GM12878 (cell line): ENCODE measurements around the gene PRPS1. TPM values are rescaled to one million over a fixed set of nuclear protein-coding genes. Genes with fewer than 3 reads are reported as not detected.

Experiments
- ATAC-seq: fragments of 200-7000 bp; cut with Tn5 transposase; 3 replicates; pipeline ENCODE4 v1.9.1; 2020; ENCODE audit warnings: mild to moderate bottlenecking, moderate library complexity
- BruUV-seq: library from RNA; stranded (reverse); fragments of 400-500 nt; replicated peaks from 2 replicates; lab custom pipeline; 2021; lab: Mats Ljungman, UMichigan
- CTCF ChIA-PET: fragments of 300-600 bp; sonication (Branson Sonifier 250); formaldehyde crosslinking; extraction: SDS; loops from one replicate; lab custom pipeline; 2021; ENCODE audit warnings: inconsistent platforms; lab: Yijun Ruan, JAX
- POLR2A ChIA-PET: fragments of 350-600 bp; formaldehyde crosslinking; extraction: SDS; loops from one replicate; lab custom pipeline; 2021; ENCODE audit warnings: inconsistent platforms; lab: Charles Lee
- RAD21 ChIA-PET: fragments of 300-600 bp; sonication (Branson Sonifier 250); formaldehyde crosslinking; loops from one replicate; lab custom pipeline; 2023; ENCODE audit warnings: antibody characterized with exemption; ENCODE audit not compliant: unreplicated experiment; lab: Charles Lee
- SMC1A ChIA-PET: fragments of 300-600 bp; sonication (Branson Sonifier 250); formaldehyde crosslinking; loops from one replicate; lab custom pipeline; 2023; ENCODE audit not compliant: unreplicated experiment, uncharacterized antibody; lab: Charles Lee
- DNase-seq: peaks from one replicate; pipeline ENCODE4 v3.0.0-alpha.2; 2011; ENCODE audit warnings: low read depth, low spot score
- FAIRE-seq: peaks from 3 replicates; lab custom pipeline; 2011; peaks lifted over from hg19 to GRCh38; lab: Jason Lieb, UNC
- H2AFZ ChIP-seq: 2 replicates; pipeline ENCODE4 v1.6.0; 2011; ENCODE audit warnings: low read depth, low read length, control low read depth; ENCODE audit not compliant: control insufficient read depth
- H3K27ac ChIP-seq: 2 replicates; pipeline ENCODE4 v1.5.1; 2011; ENCODE audit warnings: control low read depth; ENCODE audit not compliant: control insufficient read depth, insufficient read depth
- H3K27me3 ChIP-seq, 2 experiments: replicated peaks in 1 of 2; 2 replicates each; pipeline versions ENCODE4 v1.6.0 to v1.6.1; 2011; ENCODE audit warnings: low read length in 1 of 2; ENCODE audit not compliant: control insufficient read depth in 2 of 2, insufficient read depth in 2 of 2
- H3K36me3 ChIP-seq, 2 experiments: 2 replicates each; pipeline ENCODE4 v1.5.1; 2011; ENCODE audit warnings: low read length in 1 of 2; ENCODE audit not compliant: control insufficient read depth in 2 of 2, insufficient read depth in 2 of 2
- H3K4me1 ChIP-seq: 2 replicates; pipeline ENCODE4 v1.6.1; 2011; ENCODE audit warnings: mild to moderate bottlenecking, low read length, moderate library complexity, mixed read lengths; ENCODE audit not compliant: control insufficient read depth, insufficient read depth
- H3K4me2 ChIP-seq: 2 replicates; pipeline ENCODE4 v1.6.0; 2011; ENCODE audit warnings: control low read depth; ENCODE audit not compliant: control insufficient read depth, insufficient read depth
- H3K4me3 ChIP-seq: fragments of 200-600 bp; sonication (generic); 2 replicates; pipeline ENCODE4 v1.5.1; 2016
- H3K79me2 ChIP-seq: 2 replicates; pipeline ENCODE4 v1.6.0; 2011; ENCODE audit warnings: low read length; ENCODE audit not compliant: control insufficient read depth, insufficient read depth
- H3K9ac ChIP-seq: 2 replicates; pipeline ENCODE4 v1.8.0; 2011; ENCODE audit warnings: low read length, control low read depth, mixed read lengths; ENCODE audit not compliant: control insufficient read depth, insufficient read depth
- H3K9me3 ChIP-seq: replicated peaks from 3 replicates; pipeline ENCODE4 v1.5.1; 2011; ENCODE audit warnings: mild to moderate bottlenecking, low read length; ENCODE audit not compliant: control insufficient read depth, insufficient read depth
- H4K20me1 ChIP-seq: 2 replicates; pipeline ENCODE4 v1.6.0; 2011; ENCODE audit not compliant: control insufficient read depth, insufficient read depth
- ATF7 ChIP-seq: fragments of 450-650 bp; IDR thresholded peaks from 2 replicates; pipeline ENCODE4 v1.6.1; 2016; ENCODE audit warnings: low read depth, mild to moderate bottlenecking
- CBX5 ChIP-seq: sonication (generic); IDR thresholded peaks from 2 replicates; pipeline ENCODE4 v1.6.1; 2016; ENCODE audit warnings: low read depth, moderate library complexity, mild to moderate bottlenecking, inconsistent platforms
- CHD4 ChIP-seq: fragments of 200-600 bp; sonication (generic); IDR thresholded peaks from 2 replicates; pipeline ENCODE4 v1.6.1; 2016; ENCODE audit warnings: mild to moderate bottlenecking
- CTCF ChIP-seq, 3 experiments: IDR thresholded peaks in 2 of 3; conservative IDR thresholded peaks in 1 of 3; 2 replicates each; pipeline ENCODE4 v1.5.1; 2011; ENCODE audit warnings: low read depth in 3 of 3, low read length in 3 of 3, mild to moderate bottlenecking in 3 of 3, control low read depth in 2 of 3, moderate library complexity in 2 of 3, inconsistent platforms in 1 of 3, mixed read lengths in 1 of 3; ENCODE audit not compliant: control insufficient read depth in 2 of 3, insufficient read depth in 1 of 3; ENCODE audit errors: extremely low read depth in 1 of 3
- E2F4 ChIP-seq: IDR thresholded peaks from 2 replicates; pipeline ENCODE4 v1.6.1; 2012; ENCODE audit warnings: low read depth, low read length, improper control_type of control experiment
- IRF3 ChIP-seq: fragments of 450-650 bp; IDR thresholded peaks from 2 replicates; pipeline ENCODE4 v1.6.1; 2014; ENCODE audit warnings: mild to moderate bottlenecking
- JUND ChIP-seq: IDR thresholded peaks from 2 replicates; pipeline ENCODE4 v1.6.1; 2012; ENCODE audit warnings: low read depth, mild to moderate bottlenecking, low read length, improper control_type of control experiment, moderate library complexity
- MXI1 ChIP-seq: fragments of 150-350 bp; IDR thresholded peaks from 2 replicates; pipeline ENCODE4 v1.6.1; 2011; ENCODE audit warnings: low read depth, mild to moderate bottlenecking, inconsistent platforms, low read length, improper control_type of control experiment
- NR2C2 ChIP-seq: IDR thresholded peaks from 2 replicates; pipeline ENCODE4 v1.6.1; 2011; ENCODE audit warnings: borderline replicate concordance, low read depth; ENCODE audit not compliant: control insufficient read depth, insufficient read length
- PRDM15 ChIP-seq: fragments of 450-650 bp; formaldehyde crosslinking; IDR thresholded peaks from 2 replicates; pipeline ENCODE4 v1.4.0; 2020; ENCODE audit warnings: mild to moderate bottlenecking, moderate library complexity
- WRNIP1 ChIP-seq: IDR thresholded peaks from 2 replicates; pipeline ENCODE4 v1.6.1; 2011; ENCODE audit warnings: low read depth, low read length, improper control_type of control experiment, borderline replicate concordance
- YBX1 ChIP-seq: fragments of 450-650 bp; IDR thresholded peaks from 2 replicates; pipeline ENCODE4 v1.6.1; 2016; ENCODE audit warnings: antibody characterized with exemption
- ZBTB33 ChIP-seq: fragments of 450-650 bp; IDR thresholded peaks from 2 replicates; pipeline ENCODE4 v1.6.1; 2017; ENCODE audit warnings: mild to moderate bottlenecking
- WGBS: methylation state at CpG from one replicate; pipeline ENCODE4 v1.1.6; 2016; ENCODE audit warnings: low lambda C conversion rate; ENCODE audit not compliant: insufficient replicate concordance, insufficient coverage; ENCODE audit errors: missing lambda C conversion rate; 5-methylcytosine and 5-hydroxymethylcytosine counted together
- in situ Hi-C: fragments of 300-500 bp; cut with MboI; formaldehyde crosslinking; loops from 9 replicates; pipeline ENCODE4 v1.14.3; 2018; ENCODE audit warnings: mixed read lengths
- intact Hi-C: fragments of 100-400 bp; cut with micrococcal nuclease; formaldehyde crosslinking; loops from one replicate; pipeline ENCODE4 v1.14.2; 2022; ENCODE audit not compliant: unreplicated experiment
- polyA plus RNA-seq, 11 experiments: library from polyadenylated mRNA; depleted of rRNA in 4 of 11; unstranded in 6 of 11; stranded (reverse) in 5 of 11; fragments of >200 nt; fragmentation: Nextera tagmentation in 4 of 11; fragmentation: Illumina TruSeq in 1 of 11; extraction: Ambion mirVana in 4 of 11; extraction: Trizol in 1 of 11; gene quantifications; 1 replicate in 1 of 11; 2 replicates in 10 of 11; pipeline versions ENCODE4 v1.2.1 to v1.2.3, GENCODE V29; 2011 to 2016; ENCODE audit warnings: inconsistent platforms in 2 of 11, missing spikeins in 2 of 11, low read depth in 1 of 11
- total RNA-seq, 4 experiments: library from RNA; depleted of rRNA in 3 of 4; stranded (reverse); fragments of >200 nt in 3 of 4; fragmentation: Illumina TruSeq in 1 of 4; extraction: Trizol in 1 of 4; gene quantifications; 2 replicates each; pipeline versions ENCODE4 v1.2.1 to v1.2.3, GENCODE V29; 2013 to 2021

The PRPS1 gene
- total and polyA plus RNA-seq, 10 of the 15 experiments (the other 5 are each of a cell fraction or from before 2014, with no cell fraction given): 26.5 to 86.5 (median 61.1) TPM

- ChIA-PET RAD21 (interaction anchor here (0.7 to 6.8 kb wide), 2 partner anchors 114 to 118 kb away, joined by 3 to 119 read pairs; partner anchors contain the start of genes NCBP2L and TSC22D3), SMC1A (interaction anchor here (1.2 to 15.8 kb wide), 2 partner anchors 10 to 115 kb away, joined by 4 to 149 read pairs; partner anchors contain the start of genes NCBP2L and TSC22D3), CTCF (interaction anchor here (1.2 to 15.9 kb wide), 3 partner anchors 10 to 231 kb away, joined by 5 to 289 read pairs (median 5); partner anchors contain the start of genes NCBP2L and TSC22D3), POLR2A (no interaction called here)
- FAIRE-seq: no peak
- in situ Hi-C loops (loop anchor here (5.0 to 10.0 kb wide), 2 partner anchors 114 to 232 kb away; partner anchors contain the start of genes NCBP2L and TSC22D3), intact Hi-C loops (no loop called here)
- Histone ChIP-seq H3K4me3 (no peak overlapping the region), H3K27me3 (no peaks in the 10 kb centered on the region), H4K20me1 (no peaks in the 10 kb centered on the region), H3K79me2 (no peaks in the 10 kb centered on the region), H3K36me3 (no peaks in the 10 kb centered on the region; a peak in 1 of 4 replicates), H3K4me2 (no peak overlapping the region), H3K27ac (no peak overlapping the region), H2AFZ (no peak overlapping the region), H3K9ac (no peak overlapping the region), H3K9me3 (no peaks in the 10 kb centered on the region), H3K4me1 (no peaks in the 10 kb centered on the region)
- ATAC-seq: no peak
- no TSS peak for BruUV-seq
- DNase-seq: no peak
- WGBS: 57% methylated on average over 5 of the region's 5 CpGs
- TF ChIP-seq CBX5 (no peak), IRF3 (no peak), ATF7 (no peak), WRNIP1 (no peak), CTCF (IDR thresholded peaks at IDR 0.05 in 2 of 3, conservative IDR thresholded peaks at IDR 0.05 in 1 of 3; ENCODE audit: control insufficient read depth in 2 of 3, extremely low read depth in 1 of 3, insufficient read depth in 1 of 3, low read depth in 3 of 3, low read length in 3 of 3) (no peak), CHD4 (no peak), E2F4 (no peak), PRDM15 (CRISPR knock-in tag) (no peak), MXI1 (no peak), NR2C2 (no peak), ZBTB33 (no peak), YBX1 (no peak), JUND (no peak)
Measured at GRCh38 chrX:107662824-107663223, 34.5 kb downstream of the PRPS1 start.
